Measurements from ENCODE around the gene PDCD2L.
"Not testable (repeated sequence)": the region's sequence is repeated elsewhere in the genome, so short reads cannot be mapped to it uniquely, and the experiment has no call there.

PDCD2L gene

GRCh38 chr19:34380639-34381241 is 23.5 kb upstream of the PDCD2L start:
- no peak for DNase-seq

GRCh38 chr19:34381399-34382251 is 22.6 kb upstream of the PDCD2L start:
- DNase-seq: no peak

GRCh38 chr19:34382471-34382870 is 21.7 kb upstream of the PDCD2L start:
- no peak for DNase-seq

DNA sequence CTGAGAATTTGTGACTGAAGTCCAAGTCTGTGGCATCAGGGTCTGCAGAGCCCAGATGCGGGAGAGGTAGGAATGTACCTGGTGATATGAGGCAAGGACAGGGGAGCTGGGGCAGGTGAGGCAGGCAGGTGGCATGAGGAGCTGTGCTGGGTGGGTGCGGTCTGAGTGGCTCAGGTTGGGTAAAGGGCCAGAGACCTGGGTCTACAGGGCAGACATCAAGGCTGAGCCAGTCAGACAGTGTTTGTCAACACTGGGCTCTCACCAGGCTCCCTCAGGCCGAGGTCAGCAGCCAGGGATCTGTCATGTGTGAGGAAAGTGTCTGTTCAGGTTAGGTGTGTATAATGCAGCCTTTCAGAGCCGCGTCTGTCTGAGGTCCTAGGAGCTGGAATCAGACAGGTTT is 20.6 kb upstream of the PDCD2L start:
- no peak for DNase-seq

DNA sequence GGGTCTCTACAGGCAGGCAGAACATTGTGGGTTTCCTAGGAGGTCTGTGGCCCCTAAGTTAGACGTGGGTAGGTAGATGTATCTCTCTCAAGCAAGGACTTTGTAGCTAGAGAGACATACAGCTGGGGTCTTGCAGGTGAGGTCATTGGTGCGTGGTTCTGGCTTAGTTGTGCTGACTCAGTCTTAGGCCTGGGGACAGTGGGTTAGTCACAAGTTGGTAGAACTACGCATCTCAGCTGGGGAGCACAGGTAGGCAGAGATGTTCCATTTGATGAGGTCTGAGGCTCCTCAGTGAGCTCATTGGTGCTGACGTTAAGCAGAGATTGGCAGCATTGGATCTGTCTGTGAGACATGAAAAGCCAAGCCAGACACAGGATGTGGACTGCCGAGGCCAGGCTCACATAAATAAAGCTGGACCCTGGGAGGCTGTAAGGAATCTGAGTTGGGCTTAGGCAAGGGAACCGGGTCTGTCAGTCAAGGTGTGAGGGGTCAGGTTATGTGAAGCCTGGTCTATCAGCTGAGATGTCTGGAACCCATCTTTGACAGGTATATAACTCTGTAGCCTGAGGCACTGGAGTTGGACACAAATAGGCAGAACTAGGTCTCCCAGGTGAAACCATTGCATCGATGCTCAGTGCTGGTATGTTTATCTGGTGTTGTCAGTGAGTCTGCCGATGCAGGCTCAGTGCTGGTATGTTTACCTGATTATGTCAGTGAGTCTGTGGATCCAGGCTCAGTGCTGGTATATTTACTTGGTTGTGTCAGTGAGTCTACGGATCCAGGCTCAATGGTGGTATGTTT is 17.4 kb upstream of the PDCD2L start:
- no peak for DNase-seq

DNA sequence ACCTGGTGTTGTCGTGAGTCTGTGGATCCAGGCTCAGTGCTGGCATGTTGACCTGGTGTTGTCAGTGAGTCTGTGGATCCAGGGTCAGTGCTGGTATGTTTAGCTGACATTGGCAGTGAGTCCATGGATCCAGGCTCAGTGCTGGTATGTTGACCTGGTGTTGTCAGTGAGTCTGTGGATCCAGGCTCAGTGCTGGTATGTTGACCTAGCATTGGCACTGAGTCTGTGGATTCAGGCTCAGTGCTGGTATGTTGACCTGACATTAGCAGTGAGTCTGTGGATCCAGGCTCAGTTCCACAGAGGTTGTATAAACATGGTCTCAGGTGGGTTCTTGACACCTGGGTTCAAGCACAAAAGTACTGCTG is 16.8 kb upstream of the PDCD2L start:
- no peak for DNase-seq

DNA sequence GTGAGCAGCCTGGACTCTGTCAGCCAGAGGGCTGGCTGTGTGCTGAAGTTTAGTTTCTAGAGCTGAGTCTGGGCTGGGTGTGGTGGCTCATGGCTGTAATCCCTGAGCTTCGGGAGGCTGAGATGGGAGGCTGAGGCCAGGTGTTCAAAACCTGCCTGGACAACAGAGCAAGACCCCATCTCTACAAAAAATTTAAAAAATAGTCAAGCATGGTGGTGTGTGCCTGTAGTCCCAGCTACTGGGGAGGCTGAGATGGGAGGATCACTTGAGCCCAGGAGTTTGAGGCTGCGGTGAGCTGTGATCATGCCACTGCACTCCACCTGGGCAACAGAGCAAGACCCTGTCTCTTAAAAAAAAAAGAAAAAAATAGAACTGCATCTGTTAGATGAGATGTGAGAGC is 15.5 kb upstream of the PDCD2L start:
- DNase-seq: not testable (repeated sequence)

- DNase-seq: no peak
Measured at GRCh38 chr19:34391813-34392212, 12.4 kb upstream of the PDCD2L start.

GRCh38 chr19:34393031-34393430 is 11.2 kb upstream of the PDCD2L start:
- no peak for DNase-seq

DNA sequence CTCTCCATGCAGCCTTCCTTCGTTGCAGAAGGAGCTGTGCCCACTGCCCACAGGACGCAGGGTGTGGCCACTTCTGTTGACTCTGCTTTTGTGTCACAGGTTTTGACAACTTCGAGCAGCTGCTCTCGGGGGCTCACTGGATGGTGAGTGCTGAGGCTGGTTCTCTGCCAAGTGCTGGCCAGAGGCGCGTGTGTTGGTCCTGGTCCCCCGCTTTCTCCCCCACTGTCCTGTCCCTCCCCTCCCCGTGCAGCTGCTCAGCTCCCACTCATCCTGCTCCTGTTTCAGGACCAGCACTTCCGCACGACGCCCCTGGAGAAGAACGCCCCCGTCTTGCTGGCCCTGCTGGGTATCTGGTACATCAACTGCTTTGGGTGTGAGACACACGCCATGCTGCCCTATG is 10.6 kb upstream of the PDCD2L start:
- no peak for DNase-seq

GRCh38 chr19:34397853-34398252 is 6.3 kb upstream of the PDCD2L start:
- no peak for DNase-seq

DNA sequence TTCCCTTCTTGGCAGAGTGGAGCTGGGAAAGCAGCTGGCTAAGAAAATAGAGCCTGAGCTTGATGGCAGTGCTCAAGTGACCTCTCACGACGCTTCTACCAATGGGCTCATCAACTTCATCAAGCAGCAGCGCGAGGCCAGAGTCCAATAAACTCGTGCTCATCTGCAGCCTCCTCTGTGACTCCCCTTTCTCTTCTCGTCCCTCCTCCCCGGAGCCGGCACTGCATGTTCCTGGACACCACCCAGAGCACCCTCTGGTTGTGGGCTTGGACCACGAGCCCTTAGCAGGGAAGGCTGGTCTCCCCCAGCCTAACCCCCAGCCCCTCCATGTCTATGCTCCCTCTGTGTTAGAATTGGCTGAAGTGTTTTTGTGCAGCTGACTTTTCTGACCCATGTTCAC is 4.3 kb upstream of the PDCD2L start:
- DNase-seq: no peak

DNA sequence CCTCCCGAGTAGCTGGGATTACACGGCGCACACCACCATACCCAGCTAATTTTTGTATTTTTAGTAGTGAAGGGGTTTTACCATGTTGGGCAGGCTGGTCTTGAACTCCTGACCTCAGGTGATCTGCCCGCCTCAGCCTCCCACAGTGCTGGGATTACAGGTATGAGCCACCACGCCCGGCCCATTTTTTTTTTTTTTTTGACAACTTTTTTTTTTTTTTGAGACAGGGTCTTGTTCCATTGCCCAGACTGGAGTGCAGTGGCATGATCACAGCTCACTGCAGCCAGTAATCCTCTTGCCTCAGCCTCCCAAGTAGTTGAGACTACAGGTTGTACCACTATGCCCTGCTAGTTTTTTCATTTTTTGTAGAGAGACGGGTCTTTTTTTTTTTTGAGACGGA is 3.4 kb upstream of the PDCD2L start:
- DNase-seq: not testable (repeated sequence)

- no peak for DNase-seq
Measured at GRCh38 chr19:34402074-34402600, 2.1 kb upstream of the PDCD2L start.

DNA sequence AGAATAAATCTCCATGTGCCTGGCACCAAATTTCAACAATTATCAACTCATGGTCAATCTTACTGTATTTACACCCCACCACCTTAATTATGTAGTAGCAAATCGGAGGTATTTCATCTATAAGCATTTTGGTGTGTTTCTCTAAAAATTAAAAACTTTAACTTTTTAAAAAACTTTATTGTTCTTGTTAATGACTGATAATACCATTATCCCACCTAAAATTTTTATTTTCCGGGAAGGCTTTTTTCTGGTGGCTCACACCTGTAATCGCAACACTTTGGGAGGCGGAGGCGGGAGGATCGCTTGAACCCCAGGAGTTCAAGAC is 453 bp upstream of the PDCD2L start:
- no peak for DNase-seq

- no peak for DNase-seq
Measured at GRCh38 chr19:34405892-34406660, 1.9 kb downstream of the PDCD2L start.

DNA sequence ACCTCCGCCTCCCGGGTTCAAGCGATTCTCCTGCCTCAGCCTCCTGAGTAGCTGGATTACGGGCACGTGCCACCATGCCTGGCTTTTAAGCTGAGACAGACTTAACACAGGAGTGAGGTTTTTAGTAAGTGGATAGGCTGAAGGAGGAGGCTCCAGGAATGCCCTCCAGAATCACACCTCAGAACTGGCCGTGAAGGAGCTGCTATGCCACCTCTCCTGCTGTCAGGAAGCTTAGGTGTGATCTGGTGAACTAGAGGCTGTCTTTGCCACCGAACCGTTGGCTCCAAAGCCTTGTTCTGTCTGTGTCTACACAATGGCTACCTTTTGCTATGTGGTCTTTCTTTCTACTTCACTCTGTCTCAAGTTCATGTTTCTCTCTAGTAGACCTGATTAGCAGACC is 4.2 kb downstream of the PDCD2L start:
- no peak for DNase-seq

DNA sequence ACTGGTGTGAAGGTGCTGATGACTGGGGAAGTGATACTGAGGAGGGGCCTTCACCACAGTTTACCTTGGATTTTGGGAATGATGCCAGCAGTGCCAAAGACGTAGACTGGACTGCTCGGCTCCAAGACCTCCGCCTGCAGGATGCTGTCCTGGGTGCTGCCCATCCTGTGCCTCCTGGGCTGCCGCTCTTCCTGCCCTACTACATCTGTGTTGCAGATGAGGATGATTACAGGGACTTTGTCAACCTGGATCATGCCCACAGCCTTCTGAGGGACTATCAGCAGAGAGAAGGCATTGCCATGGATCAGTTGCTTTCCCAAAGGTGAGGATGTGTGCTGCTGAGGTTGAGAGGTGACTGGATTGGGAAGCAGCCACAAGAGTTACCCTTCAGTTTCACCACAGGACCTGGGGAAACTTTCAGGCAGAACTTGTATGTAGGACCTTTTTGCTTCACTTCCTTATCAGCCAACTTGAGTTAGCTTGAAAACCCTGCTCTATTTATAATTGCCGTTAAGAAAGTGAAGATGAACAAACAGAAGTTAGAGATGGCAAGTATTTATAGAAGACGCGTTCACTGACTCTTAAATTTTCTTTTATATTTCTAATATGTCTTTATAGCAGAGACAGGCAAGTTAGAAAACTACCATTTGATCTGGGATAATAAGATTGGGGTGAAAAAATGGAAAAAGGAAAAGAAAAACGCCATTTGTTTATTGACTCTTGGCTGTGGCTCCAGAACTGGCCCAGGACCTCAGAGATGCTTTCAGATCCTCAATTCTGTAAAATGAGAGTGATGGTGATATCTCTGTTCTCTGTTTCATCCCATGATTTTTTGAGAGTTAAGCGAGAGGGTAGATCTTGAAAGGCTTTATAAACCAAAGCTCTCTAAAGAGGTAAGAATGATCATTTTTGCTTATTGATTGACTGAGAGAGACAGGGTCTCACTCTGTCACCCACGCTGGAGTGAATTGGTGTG is 5.3 kb downstream of the PDCD2L start:
- no peak for DNase-seq

- DNase-seq: no peak
Measured at GRCh38 chr19:34411216-34411615, 7.0 kb downstream of the PDCD2L start.

GRCh38 chr19:34416021-34416545 is 11.9 kb downstream of the PDCD2L start:
- DNase-seq: no peak

DNA sequence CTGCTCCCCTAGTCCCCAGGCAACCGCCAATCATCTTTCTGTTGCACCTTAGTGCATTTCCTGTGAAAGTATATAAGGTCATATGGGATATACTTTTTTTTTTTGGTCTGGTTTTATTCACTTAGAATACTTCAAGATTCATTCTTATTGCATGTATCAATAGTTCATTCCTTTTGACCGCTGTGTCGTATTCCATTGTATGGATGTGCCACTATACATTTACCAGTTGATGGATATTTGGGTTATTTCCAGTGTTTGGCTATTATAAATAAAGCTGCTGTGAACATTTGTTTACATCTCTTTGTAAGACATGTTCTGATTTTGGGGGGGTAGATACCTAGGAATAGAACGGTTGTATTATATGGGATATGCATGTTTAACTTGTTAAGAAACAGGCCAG is 14.1 kb downstream of the PDCD2L start:
- no peak for DNase-seq

Measured in DMS79 treated with DMSO at 0.1 percent for 48 hours (cell line).